Embryonic facial prominence (tissue), 1 donor: ENCODE results near the gene LRCH1.

Experiments used
- DNase-seq: peaks from one replicate; pipeline ENCODE4 v3.0.0-alpha.2; 2016; ENCODE audit errors: extremely low spot score

The LRCH1 gene

GRCh38 chr13:46665633-46666482, 112.9 kb downstream of the LRCH1 start:
- DNase-seq, result no peak

GRCh38 chr13:46666727-46667456, 113.9 kb downstream of the LRCH1 start:
- DNase-seq, result no peak

- no peak for DNase-seq
Observed at GRCh38 chr13:46667687-46668281, 114.8 kb downstream of the LRCH1 start.

DNA sequence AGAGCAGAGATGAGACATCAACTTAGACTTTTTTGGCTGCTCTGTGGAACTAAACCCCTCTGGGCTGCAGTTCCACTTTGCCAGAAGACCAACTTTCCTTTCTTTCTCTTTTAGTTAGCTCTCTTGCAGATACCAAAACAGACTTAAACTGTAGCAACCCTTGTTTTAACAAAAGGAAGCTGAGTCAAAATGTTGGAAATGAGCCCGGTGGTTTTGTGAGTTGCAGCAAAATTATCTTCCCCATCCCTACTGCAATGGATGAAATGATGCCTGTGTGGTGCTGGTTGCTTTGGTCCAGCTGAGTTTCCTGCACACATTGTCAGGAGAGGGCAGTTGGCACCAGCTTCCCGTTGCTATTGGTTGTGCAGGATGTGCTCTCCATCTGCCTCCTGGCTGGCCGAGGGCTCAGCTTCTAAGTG, 115.3 kb downstream of the LRCH1 start:
- no peak for DNase-seq

DNA sequence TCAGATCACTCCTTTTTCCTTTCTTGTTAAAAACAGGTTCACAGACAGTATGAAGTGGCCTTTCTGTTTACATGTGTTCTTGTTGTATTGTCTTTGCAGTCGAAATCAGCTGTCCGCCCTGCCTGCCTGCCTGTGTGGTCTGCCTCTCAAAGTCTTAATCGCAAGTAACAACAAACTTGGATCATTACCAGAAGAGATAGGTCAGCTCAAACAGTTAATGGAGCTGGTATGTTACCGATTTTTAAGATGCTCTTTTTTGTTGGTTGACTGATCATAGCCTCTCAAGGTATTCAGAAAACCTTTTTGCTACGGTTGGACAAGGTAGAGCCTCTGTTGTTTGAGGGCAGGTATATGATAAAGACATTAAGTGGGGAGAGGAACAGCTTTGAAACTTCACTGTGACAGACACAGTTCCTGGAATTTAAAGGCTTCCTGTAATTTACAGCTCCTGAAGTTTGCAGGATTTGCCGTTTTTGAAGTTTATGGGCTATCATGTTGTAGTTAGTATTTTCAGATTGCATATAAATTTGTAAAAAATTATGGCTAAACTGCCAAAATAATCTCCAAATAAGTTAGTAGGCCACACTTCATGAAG, 116.1 kb downstream of the LRCH1 start:
- DNase-seq, result no peak

DNA sequence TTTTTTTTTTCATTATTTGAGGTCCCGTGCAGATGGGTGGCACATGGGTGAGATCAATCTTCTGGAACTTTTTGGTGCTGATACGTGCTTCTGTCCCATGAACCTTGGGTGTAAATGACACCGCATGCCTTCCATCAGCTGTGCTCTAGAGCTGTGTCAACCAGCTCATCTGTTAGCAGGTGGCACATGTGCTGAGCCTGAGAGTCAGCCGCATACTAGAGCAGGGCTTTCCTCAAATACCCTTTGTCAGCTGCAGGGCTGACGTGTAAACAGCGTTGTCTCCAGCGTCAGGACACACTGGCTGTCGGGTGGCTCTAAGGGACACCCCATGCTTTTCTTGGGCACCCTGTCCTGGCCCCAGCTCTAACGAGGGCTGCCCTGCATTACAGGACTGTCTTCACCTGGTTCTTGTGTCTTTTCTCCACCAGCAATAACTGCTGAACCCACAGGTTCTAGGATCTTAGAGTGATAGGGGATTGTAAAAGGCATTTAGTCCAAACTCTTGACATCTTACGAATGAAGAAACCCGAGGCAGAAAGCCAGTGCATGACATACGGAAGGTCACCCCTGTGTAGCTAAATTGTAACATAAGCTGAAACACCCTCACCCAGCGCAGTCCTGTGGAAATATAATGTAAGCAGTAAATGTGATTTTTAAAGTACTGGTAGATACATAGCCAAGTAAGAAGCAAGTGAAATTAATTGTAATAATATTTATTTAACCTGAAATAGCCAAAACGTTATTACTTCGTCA, 119.5 kb downstream of the LRCH1 start:
- DNase-seq, result no peak

DNA sequence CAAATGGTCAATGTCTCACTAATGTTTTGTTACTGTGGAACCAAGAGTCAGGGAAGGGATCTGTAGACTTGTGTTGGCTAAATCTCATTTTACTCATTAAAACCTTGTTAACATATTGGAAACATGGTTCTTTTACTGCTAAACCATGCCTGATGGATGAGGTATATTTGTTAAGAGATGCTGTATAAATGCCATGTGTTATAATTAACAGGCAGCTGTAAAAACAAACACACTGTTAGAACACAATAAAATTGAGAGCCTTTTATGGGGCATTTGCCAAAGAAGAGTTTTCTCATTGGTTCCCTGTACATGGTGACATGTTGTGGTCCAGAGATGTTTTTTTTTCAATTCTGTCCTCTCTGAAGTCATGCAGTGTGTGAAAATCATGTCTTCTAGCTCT, 122.0 kb downstream of the LRCH1 start:
- DNase-seq, result no peak

DNA sequence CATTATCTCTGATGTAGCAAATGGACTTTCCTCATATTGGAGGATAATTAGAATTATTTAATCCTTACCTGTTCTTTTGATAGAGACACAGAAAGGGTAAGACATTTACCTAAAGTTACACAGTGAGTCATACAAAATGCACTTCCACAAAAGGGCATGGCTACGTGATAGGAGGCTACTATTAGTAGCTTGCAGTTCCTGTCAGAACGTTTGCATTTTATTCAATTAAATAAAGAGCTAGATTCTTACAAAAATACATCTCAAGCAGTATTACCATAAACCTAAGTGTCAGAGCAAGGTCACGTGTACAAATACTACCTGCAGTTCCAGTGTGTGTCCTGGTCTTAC, 123.4 kb downstream of the LRCH1 start:
- DNase-seq, result no peak

DNA sequence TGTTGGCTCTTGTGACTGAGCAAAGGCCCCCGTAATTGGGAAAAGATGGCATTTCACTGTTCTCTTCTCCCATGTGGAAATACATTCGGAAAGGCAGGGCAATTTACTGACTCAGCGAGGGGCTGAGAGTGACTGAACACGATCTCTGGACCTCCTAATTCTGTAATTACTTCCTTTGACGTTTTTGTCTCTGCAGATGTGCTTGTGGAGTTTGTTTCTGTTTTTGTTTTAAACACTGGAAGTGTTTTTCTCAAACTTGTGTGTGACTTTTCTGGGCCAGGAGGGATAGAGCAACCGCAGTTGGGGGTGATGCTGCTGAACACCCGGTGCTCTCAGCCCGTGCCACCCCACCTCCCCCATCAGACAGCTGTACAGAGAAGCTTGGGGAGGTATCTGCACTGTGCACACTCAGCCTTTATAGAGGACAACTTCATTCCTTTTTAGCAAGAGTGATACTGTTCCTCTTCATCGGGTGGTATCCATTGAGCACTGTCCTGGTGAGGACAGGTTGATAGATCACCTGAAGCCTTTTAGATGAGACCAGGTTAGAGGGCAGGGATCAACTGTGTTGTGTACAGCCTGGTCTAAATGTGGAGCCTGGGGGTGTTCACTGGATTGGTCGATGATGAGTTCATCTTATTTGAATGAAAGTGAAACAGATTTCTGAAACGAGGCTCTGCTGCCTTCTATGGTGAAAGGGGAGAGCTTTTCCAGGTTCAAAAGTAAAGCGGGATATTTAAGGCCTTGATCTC, 126.6 kb downstream of the LRCH1 start:
- peak; percentile 59 for DNase-seq

DNA sequence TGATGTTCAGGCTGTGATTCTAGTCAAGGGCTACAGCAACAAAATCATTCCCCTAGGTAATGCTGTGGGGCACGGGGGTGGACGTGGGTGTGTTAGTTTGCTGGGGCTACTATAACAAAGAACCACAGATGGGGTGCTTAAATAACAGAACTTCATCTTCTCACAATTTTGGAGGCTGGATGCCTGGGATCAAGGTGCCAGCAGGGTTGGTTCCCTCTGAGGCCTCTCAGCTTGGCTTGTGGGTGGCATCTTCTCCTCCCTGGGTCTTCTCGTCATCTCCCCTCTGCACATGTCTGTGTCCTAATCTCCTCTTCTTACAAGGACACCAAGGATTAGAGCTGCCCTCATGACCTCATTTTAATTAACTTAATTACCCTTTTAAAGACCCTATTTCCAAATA, 129.0 kb downstream of the LRCH1 start:
- no peak for DNase-seq

DNA sequence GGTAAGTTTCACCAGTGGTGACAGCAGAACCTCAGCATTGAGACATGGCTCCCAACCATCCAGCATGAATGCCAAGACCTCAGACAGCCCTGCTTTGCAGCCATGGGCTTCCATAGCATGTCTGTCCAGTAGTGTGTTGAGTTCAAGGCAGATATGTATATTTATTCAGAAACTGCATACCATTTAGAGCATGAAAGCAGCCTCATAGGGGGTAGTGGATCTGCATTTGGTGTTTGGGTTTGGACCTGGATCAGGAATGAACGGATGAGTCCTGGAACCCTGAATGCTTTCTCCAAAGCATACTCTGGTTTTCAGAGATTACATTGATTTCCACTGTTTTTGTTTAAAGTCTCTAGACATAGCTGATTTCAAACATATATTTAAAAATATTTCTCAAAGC, 129.7 kb downstream of the LRCH1 start:
- DNase-seq, result no peak

- DNase-seq, result no peak
Observed at GRCh38 chr13:46683676-46684260, 130.8 kb downstream of the LRCH1 start.

- DNase-seq, result no peak
Observed at GRCh38 chr13:46684287-46685001, 131.5 kb downstream of the LRCH1 start.

- DNase-seq, result no peak
Observed at GRCh38 chr13:46685006-46685730, 132.2 kb downstream of the LRCH1 start.

DNA sequence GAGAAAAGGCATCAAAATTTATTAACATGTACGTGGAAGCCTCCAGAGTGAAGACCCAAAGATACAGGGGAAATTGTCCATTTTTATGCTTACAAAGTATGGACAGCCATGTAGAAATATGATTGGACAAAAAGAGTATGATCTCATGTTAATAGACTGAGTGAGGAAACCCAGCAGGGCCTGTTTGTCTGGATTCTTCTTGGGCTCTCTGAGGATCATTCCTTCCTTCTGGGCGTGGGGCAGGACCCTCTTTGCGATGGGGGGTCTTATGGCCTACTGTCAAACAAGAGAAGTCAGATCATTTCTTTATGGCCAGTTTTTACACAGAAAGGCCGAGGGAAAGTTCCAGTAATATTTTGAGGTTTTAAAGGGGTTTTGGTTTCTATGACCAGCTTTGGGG, 133.2 kb downstream of the LRCH1 start:
- no peak for DNase-seq

- DNase-seq, result no peak
Observed at GRCh38 chr13:46687810-46688209, 134.8 kb downstream of the LRCH1 start.

DNA sequence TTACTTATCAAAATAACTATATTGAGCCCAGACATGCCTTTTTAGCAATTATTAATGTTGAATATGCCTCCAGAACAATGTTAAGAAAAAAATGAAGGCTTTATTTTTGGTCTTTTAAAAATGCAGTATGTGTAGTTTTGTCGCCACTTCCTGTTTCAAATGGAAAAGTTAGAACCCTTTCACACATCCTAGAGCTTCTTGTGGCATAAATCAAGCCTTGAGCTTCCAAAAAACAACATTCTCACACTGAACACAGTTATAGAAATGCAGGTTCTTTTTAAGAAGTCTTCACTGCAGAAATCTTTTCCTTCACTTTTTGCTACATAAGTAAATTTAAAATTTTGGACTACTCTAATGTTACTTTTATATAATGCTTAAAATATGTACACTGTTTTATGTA, 135.3 kb downstream of the LRCH1 start:
- no peak for DNase-seq

DNA sequence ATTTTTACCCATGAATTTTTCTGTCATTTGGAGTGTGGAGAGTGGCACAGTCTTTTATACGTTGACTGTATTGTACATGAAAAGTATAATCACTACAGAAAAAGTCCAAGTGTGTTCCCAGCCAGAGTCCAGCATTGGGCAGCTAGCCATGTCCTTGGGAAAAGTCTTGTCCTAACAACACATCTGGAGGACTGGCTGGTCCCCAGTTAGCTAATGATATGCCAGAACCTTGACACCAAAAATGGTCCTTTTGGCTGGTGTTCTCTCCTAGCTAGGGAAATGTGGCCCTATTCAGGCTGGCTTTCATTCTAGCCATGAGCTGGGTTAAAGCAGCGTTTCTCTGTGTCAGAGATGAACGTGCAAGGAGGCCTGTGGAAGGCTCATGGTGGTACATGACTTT, 145.0 kb downstream of the LRCH1 start:
- no peak for DNase-seq

GRCh38 chr13:46698910-46699460, 146.0 kb downstream of the LRCH1 start:
- DNase-seq, result no peak
